CD14-positive monocyte (primary cell): ENCODE measurements around the gene POC1B. TPM values are rescaled to one million over a fixed set of nuclear protein-coding genes. Genes with fewer than 3 reads are reported as not detected.

ENCODE experiments used
- DNase-seq, 3 donors: peaks; one replicate each; pipeline ENCODE4 v3.0.0-alpha.2; 2011 to 2022
- H2AFZ ChIP-seq: 2 replicates; pipeline ENCODE4 v1.6.0; 2012; ENCODE audit warnings: mild to moderate bottlenecking, low read depth, low read length, inconsistent platforms; ENCODE audit not compliant: insufficient read depth, poor library complexity, severe bottlenecking
- H3K27ac ChIP-seq, 2 donors: 1 replicate in 1 of 2; 2 replicates in 1 of 2; pipeline ENCODE4 v1.5.1; 2012 to 2013; ENCODE audit warnings: low read length in 2 of 2, control low read depth in 1 of 2, inconsistent platforms in 1 of 2, low read depth in 1 of 2, mild to moderate bottlenecking in 1 of 2
- H3K27me3 ChIP-seq, 2 donors: one replicate each; pipeline versions ENCODE4 v1.6.0 to v1.6.1; 2011 to 2013; ENCODE audit warnings: low read length in 2 of 2; ENCODE audit not compliant: control insufficient read depth in 2 of 2, insufficient read depth in 2 of 2
- H3K36me3 ChIP-seq, 2 donors: replicated peaks in 1 of 2; 1 replicate in 1 of 2; 2 replicates in 1 of 2; pipeline versions ENCODE4 v1.5.1 to v1.6.1; 2012 to 2013; ENCODE audit warnings: low read length in 2 of 2, control low read depth in 1 of 2, inconsistent platforms in 1 of 2, mild to moderate bottlenecking in 1 of 2; ENCODE audit not compliant: insufficient read depth in 2 of 2, control insufficient read depth in 1 of 2
- H3K4me1 ChIP-seq, 2 donors: 1 replicate in 1 of 2; 2 replicates in 1 of 2; pipeline versions ENCODE4 v1.5.1 to v1.6.1; 2012 to 2013; ENCODE audit warnings: low read length in 2 of 2, control low read depth in 1 of 2, inconsistent platforms in 1 of 2, mild to moderate bottlenecking in 1 of 2, moderate library complexity in 1 of 2; ENCODE audit not compliant: insufficient read depth in 2 of 2, control insufficient read depth in 1 of 2
- H3K4me2 ChIP-seq: replicated peaks from 2 replicates; pipeline ENCODE3; 2012; ENCODE audit warnings: low read length, moderate library complexity, mild to moderate bottlenecking; ENCODE audit not compliant: poor library complexity, severe bottlenecking; ENCODE audit errors: extremely low read depth
- H3K4me3 ChIP-seq, 3 experiments: fragments of 200-600 bp in 1 of 3; sonication (generic) in 1 of 3; replicated peaks in 1 of 3; 1 replicate in 2 of 3; 2 replicates in 1 of 3; pipeline ENCODE4 v1.5.1; 2011 to 2013; ENCODE audit warnings: low read length in 3 of 3, mild to moderate bottlenecking in 3 of 3, control low read depth in 2 of 3, low read depth in 2 of 3, inconsistent platforms in 1 of 3, moderate library complexity in 1 of 3
- H3K79me2 ChIP-seq: 2 replicates; pipeline ENCODE4 v1.6.0; 2012; ENCODE audit warnings: mild to moderate bottlenecking, control low read depth, inconsistent platforms, low read length, moderate library complexity; ENCODE audit not compliant: insufficient read depth
- H3K9ac ChIP-seq: 2 replicates; pipeline ENCODE4 v1.6.0; 2017; ENCODE audit warnings: low read length, mild to moderate bottlenecking; ENCODE audit not compliant: insufficient read depth, poor library complexity, severe bottlenecking
- H3K9me3 ChIP-seq, 2 donors: replicated peaks in 1 of 2; 1 replicate in 1 of 2; 2 replicates in 1 of 2; pipeline versions ENCODE4 v1.5.1 to v1.6.1; 2012 to 2013; ENCODE audit warnings: low read length in 2 of 2, control low read depth in 1 of 2; ENCODE audit not compliant: control insufficient read depth in 1 of 2, insufficient read depth in 1 of 2
- H4K20me1 ChIP-seq: 2 replicates; pipeline ENCODE4 v1.6.0; 2012; ENCODE audit warnings: mild to moderate bottlenecking, low read length, control low read depth, moderate library complexity; ENCODE audit not compliant: insufficient read depth
- H3K27ac Mint-ChIP-seq, 7 donors: one replicate each; pipeline ENCODE4 v1.8.0; 2020; ENCODE audit warnings: mild to moderate bottlenecking in 7 of 7, mixed read lengths in 7 of 7, moderate library complexity in 6 of 7, inconsistent platforms in 2 of 7
- H3K27me3 Mint-ChIP-seq, 3 donors: one replicate each; pipeline ENCODE4 v1.8.0; 2021 to 2022; ENCODE audit warnings: low read depth in 3 of 3, mild to moderate bottlenecking in 3 of 3, mixed read lengths in 3 of 3, moderate library complexity in 3 of 3, inconsistent platforms in 1 of 3
- H3K36me3 Mint-ChIP-seq, 2 donors: one replicate each; pipeline ENCODE4 v1.8.0; 2020; ENCODE audit warnings: mixed read lengths in 2 of 2, inconsistent platforms in 1 of 2, mild to moderate bottlenecking in 1 of 2
- H3K4me1 Mint-ChIP-seq: one replicate; pipeline ENCODE4 v1.8.0; 2020; ENCODE audit warnings: mild to moderate bottlenecking, mixed read lengths
- H3K4me3 Mint-ChIP-seq, 2 donors: one replicate each; pipeline ENCODE4 v1.8.0; 2020; ENCODE audit warnings: mild to moderate bottlenecking in 2 of 2, mixed read lengths in 2 of 2, moderate library complexity in 1 of 2
- H3K9me3 Mint-ChIP-seq, 7 donors: one replicate each; pipeline ENCODE4 v1.8.0; 2020 to 2022; ENCODE audit warnings: mixed read lengths in 7 of 7, mild to moderate bottlenecking in 6 of 7, moderate library complexity in 6 of 7, inconsistent platforms in 2 of 7
- CTCF ChIP-seq: fragments of 200-600 bp; IDR thresholded peaks from one replicate; pipeline ENCODE4 v1.8.0; 2022; ENCODE audit warnings: antibody characterized with exemption, mild to moderate bottlenecking
- WGBS: methylation state at CpG from one replicate; pipeline ENCODE4 v1.1.5; 2013; ENCODE audit warnings: missing lambda C conversion rate; ENCODE audit not compliant: insufficient coverage; 5-methylcytosine and 5-hydroxymethylcytosine counted together
- intact Hi-C, 2 donors: fragments of 100-400 bp; cut with micrococcal nuclease; formaldehyde crosslinking; loops; one replicate each; pipeline versions ENCODE4 v1.15.0 to v1.15.1; 2023
- polyA plus RNA-seq, 3 donors: library from polyadenylated mRNA; depleted of rRNA in 1 of 3; unstranded in 2 of 3; stranded (reverse) in 1 of 3; fragments of 300-500 nt in 2 of 3; fragments of >200 nt in 1 of 3; fragmentation: Illumina TruSeq in 2 of 3; gene quantifications; 1 replicate in 2 of 3; 2 replicates in 1 of 3; pipeline ENCODE4 v1.2.3, GENCODE V29; 2012 to 2021

POC1B gene
- polyA plus RNA-seq, 3 donors, result 8.4 to 32.0 (median 29.7) TPM

- peaks cover 2 to 6% of the 10 kb centered on the region in 2 donors for H3K4me1 ChIP-seq
- Mint-ChIP-seq H3K27me3 (no peaks in the 10 kb centered on the region), H3K36me3 (peaks cover 28 to 42% of the 10 kb centered on the region in 2 donors), H3K4me3 (no peak overlapping the region), H3K9me3 (peaks cover 0 to 3% (median 0%) of the 10 kb centered on the region in 7 donors), H3K27ac (peak overlapping the region in 6 of 7 donors; percentile 8 to 80 (median 20)), H3K4me1 (peaks cover 16% of the 10 kb centered on the region)
- no peak overlapping the region for H3K4me3 ChIP-seq
- no peak for TF ChIP-seq CTCF
- no peaks in the 10 kb centered on the region for H3K79me2 ChIP-seq
- H3K9me3 ChIP-seq, result no peaks in the 10 kb centered on the region
- WGBS, result 48% methylated on average over 3 of the region's 9 CpGs
- H3K27me3 ChIP-seq, result no peaks in the 10 kb centered on the region
- H3K36me3 ChIP-seq, result peaks cover 14 to 23% of the 10 kb centered on the region in 2 donors
- no peaks in the 10 kb centered on the region for H4K20me1 ChIP-seq
- intact Hi-C loops, result no loop called here
- DNase-seq, result peak; percentile 2 to 19 (median 4)
- no peak overlapping the region for H3K4me2 ChIP-seq
- no peak overlapping the region for H2AFZ ChIP-seq
- H3K9ac ChIP-seq, result no peak overlapping the region
- H3K27ac ChIP-seq, result peak overlapping the region in 1 of 2 donors; percentile 14
Observed at GRCh38 chr12:89494411-89495231, 31.2 kb downstream of the POC1B start.

- Mint-ChIP-seq H3K27me3 (no peaks in the 10 kb centered on the region), H3K9me3 (peaks cover 0 to 3% (median 0%) of the 10 kb centered on the region in 7 donors), H3K4me3 (no peak overlapping the region), H3K4me1 (peaks cover 16% of the 10 kb centered on the region), H3K36me3 (peaks cover 26 to 46% of the 10 kb centered on the region in 2 donors), H3K27ac (peak overlapping the region in 3 of 7 donors; percentile 6 to 21 (median 10))
- H3K4me3 ChIP-seq, result no peak overlapping the region
- H4K20me1 ChIP-seq, result no peaks in the 10 kb centered on the region
- H3K36me3 ChIP-seq, result peaks cover 15 to 31% of the 10 kb centered on the region in 2 donors
- no peak overlapping the region for H2AFZ ChIP-seq
- no peaks in the 10 kb centered on the region for H3K27me3 ChIP-seq
- intact Hi-C loops, result no loop called here
- no peak overlapping the region for H3K4me2 ChIP-seq
- H3K9me3 ChIP-seq, result no peaks in the 10 kb centered on the region
- no peaks in the 10 kb centered on the region for H3K79me2 ChIP-seq
- WGBS, result no CpG with 5 or more reads among the region's 5 CpGs
- H3K27ac ChIP-seq, result no peak overlapping the region
- no peak for TF ChIP-seq CTCF
- peaks cover 2 to 6% of the 10 kb centered on the region in 2 donors for H3K4me1 ChIP-seq
- no peak overlapping the region for H3K9ac ChIP-seq
- DNase-seq, result no peak
Observed at GRCh38 chr12:89493670-89494302, 32.1 kb downstream of the POC1B start.
